Activated CD4-positive, alpha-beta T cell treated with anti-CD3 and anti-CD28 coated beads for 24 hours (primary cell): ENCODE results near the gene VENTX.

Experiments used
- DNase-seq, 2 donors: peaks; one replicate each; pipeline ENCODE4 v3.0.0-alpha.2; 2020; ENCODE audit warnings: low read depth in 2 of 2

The VENTX gene

GRCh38 chr10:133271521-133272300, 34.1 kb downstream of the VENTX start:
- no peak for DNase-seq

- no peak for DNase-seq
These were observed 34.8 kb downstream of the VENTX start for GRCh38 chr10:133272301-133272963.

- no peak for DNase-seq
These were observed 35.3 kb downstream of the VENTX start for GRCh38 chr10:133272964-133273420.

- no peak for DNase-seq
These were observed 36.0 kb downstream of the VENTX start for GRCh38 chr10:133273534-133274143.

GRCh38 chr10:133274751-133275683, 37.4 kb downstream of the VENTX start:
- DNase-seq = peak; percentile 75 to 80

- peak in 1 of 2 donors; percentile 41 for DNase-seq
These were observed 38.0 kb downstream of the VENTX start for GRCh38 chr10:133275684-133276092.

GRCh38 chr10:133276100-133276434, 38.4 kb downstream of the VENTX start:
- no peak for DNase-seq

- peak; percentile 47 to 67 for DNase-seq
These were observed 39.0 kb downstream of the VENTX start, which contains the start of gene ADAM8 for GRCh38 chr10:133276435-133277201. Gene ADAM8 (minus strand): TSS chr10:133276868. CDS start chr10:133276817, 51 bp downstream.

GRCh38 chr10:133277277-133277992, 39.8 kb downstream of the VENTX start:
- DNase-seq = no peak

GRCh38 chr10:133277993-133278576, 40.4 kb downstream of the VENTX start:
- no peak for DNase-seq

- peak in 1 of 2 donors; percentile 38 for DNase-seq
These were observed 41.1 kb downstream of the VENTX start for GRCh38 chr10:133278577-133279265.

- DNase-seq = no peak
These were observed 41.9 kb downstream of the VENTX start for GRCh38 chr10:133279326-133280226.

GRCh38 chr10:133280391-133281059, 42.9 kb downstream of the VENTX start:
- DNase-seq = no peak

GRCh38 chr10:133281084-133281483, 43.4 kb downstream of the VENTX start:
- DNase-seq = no peak

- no peak for DNase-seq
These were observed 44.1 kb downstream of the VENTX start for GRCh38 chr10:133281628-133282372.

GRCh38 chr10:133282846-133283390, 45.3 kb downstream of the VENTX start:
- no peak for DNase-seq
